HG03064 (cell line): ENCODE measurements around the gene NEO1.
"Not testable (repeated sequence)": the region's sequence is repeated elsewhere in the genome, so short reads cannot be mapped to it uniquely, and the experiment has no call there.

ENCODE experiments used
- ATAC-seq: cut with Tn5 transposase; IDR thresholded peaks from one replicate; pipeline ENCODE4 v1.9.1; 2021; ENCODE audit warnings: low read depth; ENCODE audit not compliant: unreplicated experiment

The NEO1 gene

DNA sequence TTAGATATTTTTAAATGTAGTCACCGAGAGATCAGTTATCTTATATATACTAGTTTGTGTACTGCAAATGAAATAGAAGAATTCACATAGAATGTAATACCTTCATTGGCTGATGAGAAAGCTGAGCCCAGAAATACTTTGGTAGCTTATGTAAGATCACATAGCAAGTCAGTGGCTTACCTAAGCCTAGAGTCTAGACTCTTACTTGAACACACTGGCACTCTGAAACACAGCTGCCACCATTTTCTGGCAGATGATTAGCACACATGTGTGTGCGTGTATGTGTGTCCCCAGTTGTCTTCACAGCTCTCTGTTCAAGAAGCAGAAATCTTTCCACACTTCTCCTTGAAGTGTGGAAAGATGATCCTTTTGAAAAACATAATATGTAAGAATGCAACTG lies 124.3 kb downstream of the NEO1 start:
- ATAC-seq: no peak

DNA sequence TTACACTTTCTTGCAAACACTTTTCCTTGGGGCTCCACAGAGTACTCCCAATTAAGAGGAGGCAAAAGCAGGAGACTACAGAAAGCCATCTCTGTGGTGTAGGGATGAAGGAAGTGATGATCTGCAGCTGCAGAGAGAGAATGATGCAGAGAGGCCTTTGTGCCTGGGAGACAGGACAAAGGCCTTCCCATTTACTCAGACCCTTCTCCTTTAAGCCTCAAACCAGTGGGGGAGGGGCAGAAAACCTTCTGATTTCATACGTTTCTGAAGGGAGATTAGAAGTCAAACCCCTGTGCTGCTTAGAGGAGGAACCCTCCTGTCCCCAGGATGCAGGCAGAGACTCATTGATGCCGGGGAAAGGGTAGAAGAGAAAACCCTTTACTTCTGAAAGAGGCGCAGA lies 130.8 kb downstream of the NEO1 start:
- ATAC-seq: no peak

DNA sequence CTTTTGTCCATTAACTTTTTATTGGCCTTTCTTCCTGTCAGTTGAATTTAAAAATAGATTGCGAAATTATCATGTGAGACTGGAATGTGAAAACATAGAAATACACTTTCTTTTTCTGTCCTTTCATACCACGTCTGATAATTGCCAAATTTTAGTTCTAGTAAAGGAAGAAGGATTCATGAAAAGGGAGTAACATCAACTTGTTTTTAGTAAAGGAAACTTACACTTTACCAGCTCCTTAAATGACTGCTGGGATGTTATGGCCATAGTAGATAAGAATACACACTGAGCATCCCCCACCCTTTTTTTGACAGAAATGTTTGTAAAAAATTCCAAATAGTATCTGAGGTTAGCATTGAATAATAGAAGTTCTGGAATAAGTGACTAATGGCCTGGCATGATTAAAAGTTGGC lies 137.9 kb downstream of the NEO1 start:
- no peak for ATAC-seq

- ATAC-seq: no peak
Measured at GRCh38 chr15:73195166-73195565, 142.9 kb downstream of the NEO1 start.

GRCh38 chr15:73196113-73196512 lies 143.8 kb downstream of the NEO1 start:
- ATAC-seq: no peak

DNA sequence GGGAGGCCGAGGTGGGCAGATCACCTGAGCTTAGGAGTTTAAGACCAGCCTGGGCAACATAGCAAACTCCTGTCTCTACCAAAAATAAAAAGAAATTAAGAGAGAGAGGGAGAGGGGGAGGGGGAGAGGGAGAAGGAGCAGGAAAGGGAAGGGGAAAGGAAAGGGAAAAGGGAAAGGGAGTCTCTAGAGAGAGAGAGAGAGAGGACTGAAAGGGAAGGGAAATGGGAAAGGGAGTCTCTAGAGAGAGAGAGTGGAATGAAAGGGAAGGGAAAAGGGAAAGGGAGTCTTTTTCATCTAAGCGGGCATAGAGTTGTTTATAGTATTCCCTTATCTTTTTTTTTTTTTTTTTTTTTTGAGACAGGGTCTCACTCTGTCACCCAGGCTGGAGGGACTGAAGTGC lies 148.1 kb downstream of the NEO1 start:
- no peak for ATAC-seq

GRCh38 chr15:73210630-73211029 lies 158.4 kb downstream of the NEO1 start:
- ATAC-seq: no peak

- no peak for ATAC-seq
Measured at GRCh38 chr15:73212424-73212823, 160.2 kb downstream of the NEO1 start.

GRCh38 chr15:73221450-73221849 lies 169.2 kb downstream of the NEO1 start:
- ATAC-seq: not testable (repeated sequence)

- ATAC-seq: no peak
Measured at GRCh38 chr15:73225358-73226015, 173.2 kb downstream of the NEO1 start.

- no peak for ATAC-seq
Measured at GRCh38 chr15:73226093-73226814, 174.0 kb downstream of the NEO1 start.

- ATAC-seq: no peak
Measured at GRCh38 chr15:73227433-73228056, 175.3 kb downstream of the NEO1 start.

DNA sequence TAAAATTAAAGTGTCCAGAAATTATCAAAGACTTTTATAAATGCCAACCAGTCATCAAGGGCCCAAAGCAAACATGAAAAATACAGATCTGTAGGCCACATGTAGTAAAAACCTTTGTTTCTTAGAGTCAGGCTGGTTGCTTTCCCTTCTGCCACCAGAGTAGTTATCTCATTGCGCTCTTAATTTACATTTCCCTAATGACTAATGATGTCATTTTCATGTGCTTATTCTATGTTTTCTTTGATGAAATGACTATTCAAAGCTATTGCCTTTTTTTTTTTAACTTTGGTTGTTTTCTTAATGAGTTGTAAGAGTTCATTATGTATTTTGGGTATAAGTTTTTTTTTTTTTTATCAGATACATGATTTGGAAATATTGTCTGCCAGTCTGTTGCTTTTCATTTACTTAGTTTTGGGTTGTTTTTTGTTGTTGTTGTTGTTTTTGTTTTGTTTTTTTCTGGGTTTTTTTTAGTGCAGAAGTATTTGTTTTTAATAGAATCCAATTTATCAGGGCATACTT lies 175.9 kb downstream of the NEO1 start:
- ATAC-seq: no peak

GRCh38 chr15:73231661-73232419 lies 179.6 kb downstream of the NEO1 start:
- ATAC-seq: no peak

- ATAC-seq: no peak
Measured at GRCh38 chr15:73232776-73233175, 180.5 kb downstream of the NEO1 start.

DNA sequence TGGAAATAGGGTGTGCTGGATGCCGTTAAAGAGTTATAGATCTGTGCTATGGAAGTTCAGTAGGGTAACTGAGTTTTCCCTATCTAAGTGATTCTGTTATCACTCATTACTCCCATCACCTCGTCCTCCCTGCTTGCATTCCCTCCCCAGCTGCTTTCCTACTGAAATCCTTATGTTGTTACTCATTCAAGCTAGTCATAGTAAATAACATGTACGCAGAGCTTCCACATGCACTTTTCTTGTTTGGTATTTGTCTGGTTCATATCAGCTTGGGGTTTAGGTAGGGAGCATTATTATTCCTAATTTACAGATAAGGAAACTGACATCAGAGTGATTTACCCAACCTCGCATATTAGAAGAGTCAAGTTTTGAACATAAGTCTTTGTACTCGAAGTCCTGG lies 181.4 kb downstream of the NEO1 start:
- ATAC-seq: no peak

GRCh38 chr15:73237910-73238309 lies 185.6 kb downstream of the NEO1 start:
- ATAC-seq: no peak

- ATAC-seq: no peak
Measured at GRCh38 chr15:73239564-73240215, 187.4 kb downstream of the NEO1 start.

GRCh38 chr15:73240866-73241499 lies 188.7 kb downstream of the NEO1 start:
- no peak for ATAC-seq

GRCh38 chr15:73244333-73244732 lies 192.1 kb downstream of the NEO1 start:
- ATAC-seq: no peak
